AG08396 (cell line): ENCODE data around the gene HILPDA.

Experiments used
- DNase-seq: peaks from one replicate; pipeline ENCODE4 v3.0.0; 2012; ENCODE audit warnings: low spot score, mixed read lengths

HILPDA gene, protein sequence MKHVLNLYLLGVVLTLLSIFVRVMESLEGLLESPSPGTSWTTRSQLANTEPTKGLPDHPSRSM

GRCh38 chr7:128455543-128456254 lies at the start of gene HILPDA:
Gene HILPDA (plus strand): TSS chr7:128455878. CDS start chr7:128457269, 1,391 bp downstream.
- peak; percentile 99 for DNase-seq

- DNase-seq = no peak
Measured at GRCh38 chr7:128406314-128407232, 49.1 kb upstream of the HILPDA start.

DNA sequence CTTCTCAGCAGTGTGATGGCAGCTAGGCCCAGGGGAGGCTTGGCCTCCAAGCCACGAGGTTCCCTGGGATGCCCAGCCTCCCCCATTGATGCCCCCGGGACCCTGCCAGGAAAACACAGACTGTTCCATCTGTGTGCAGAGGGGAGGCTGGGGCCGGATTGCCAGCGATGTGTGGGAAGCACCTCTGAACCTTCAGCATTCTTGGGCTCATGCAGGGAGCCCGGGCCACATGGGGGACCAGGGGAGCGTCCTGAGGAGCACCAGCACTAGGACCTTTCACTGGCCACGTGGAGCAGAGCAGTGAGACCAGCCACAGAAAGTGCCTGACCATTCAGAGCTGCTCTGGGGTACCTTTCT lies 48.5 kb upstream of the HILPDA start:
- no peak for DNase-seq

DNA sequence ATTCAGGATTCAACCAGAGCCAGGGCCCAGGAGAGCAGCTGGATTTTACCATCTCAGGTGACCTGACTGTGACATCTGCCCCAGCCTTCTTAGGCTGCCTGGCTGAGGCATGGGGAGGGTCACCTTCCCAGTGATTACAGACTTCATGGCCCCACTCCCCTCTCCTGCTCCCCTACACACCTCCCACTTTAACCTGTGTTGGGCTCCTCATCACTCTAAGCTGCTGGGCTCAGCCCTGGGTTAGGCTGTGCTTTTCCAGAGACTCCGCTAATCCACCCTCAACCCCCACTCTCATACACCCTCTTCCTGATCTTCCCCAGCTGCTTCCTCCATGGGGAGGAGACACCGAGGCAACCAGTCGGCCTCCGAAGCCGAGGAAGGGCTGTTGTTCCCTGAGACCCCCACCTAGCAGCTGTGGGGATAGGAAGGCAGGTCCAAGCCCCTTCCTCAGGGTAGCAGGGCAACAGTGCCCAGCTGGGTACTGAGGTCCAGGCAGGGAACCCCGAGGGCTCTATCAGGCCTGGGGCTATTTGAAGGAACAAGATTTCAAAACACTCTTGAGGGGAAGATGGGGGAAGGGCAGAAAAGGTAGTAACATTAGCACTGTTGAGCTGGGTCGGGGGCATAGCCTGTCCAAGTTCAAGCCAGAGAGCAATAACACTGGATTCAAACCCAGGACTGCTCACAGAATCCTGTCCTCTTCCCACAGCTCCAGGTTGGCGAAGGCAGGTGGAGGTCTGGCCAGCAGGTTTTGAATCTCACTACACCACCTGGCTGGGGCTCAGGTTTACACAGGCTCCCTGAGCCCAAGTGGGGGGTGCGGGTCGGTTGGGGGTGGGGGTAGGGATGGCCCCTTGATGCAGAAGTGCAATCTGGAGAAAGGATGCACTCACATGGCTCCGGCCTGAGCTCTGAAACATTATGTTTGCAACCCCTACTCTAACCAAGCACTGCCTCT lies 47.6 kb upstream of the HILPDA start:
- no peak for DNase-seq

DNA sequence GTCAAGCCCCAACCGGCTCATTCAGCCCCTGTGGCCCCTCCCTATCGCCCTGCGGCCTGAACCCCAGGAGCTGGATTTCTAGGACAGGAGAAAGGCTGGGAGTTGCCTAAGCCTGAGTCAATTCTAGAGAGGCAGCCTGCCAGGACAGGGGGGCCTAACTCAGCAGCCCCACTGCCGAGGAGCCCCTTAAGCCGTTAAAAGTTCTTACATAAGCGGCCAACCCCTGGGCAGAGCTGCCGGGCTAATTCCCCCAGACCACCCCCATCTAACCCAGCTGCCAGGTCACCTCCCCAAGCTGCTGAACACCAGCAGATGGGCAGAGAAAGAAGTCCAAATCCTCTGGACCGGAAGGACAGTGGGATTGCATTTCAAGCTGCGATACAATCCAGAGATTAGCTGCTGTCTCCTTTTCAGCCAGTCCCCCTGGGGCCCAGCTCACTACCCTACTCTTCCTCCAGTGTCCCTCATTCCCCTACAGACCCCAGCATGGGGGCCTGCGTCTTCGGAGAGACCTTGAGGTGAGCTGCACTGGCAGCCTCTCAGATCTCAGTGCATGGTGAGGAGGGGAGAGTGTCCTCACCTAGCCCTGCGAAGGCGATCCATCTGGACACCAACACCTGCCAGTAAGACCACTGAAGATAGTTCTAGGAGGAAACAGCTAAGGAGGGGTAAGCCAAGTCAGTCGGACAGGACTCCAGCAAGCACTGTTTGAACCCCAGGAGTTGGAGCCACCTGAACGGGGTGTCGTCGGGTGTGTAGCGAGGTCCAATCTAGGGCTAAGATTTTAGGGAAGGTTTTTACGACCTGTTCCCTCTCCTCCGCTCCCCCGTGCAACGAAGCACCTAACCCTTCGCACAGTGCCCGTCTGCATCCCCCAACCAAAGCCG lies 46.7 kb upstream of the HILPDA start:
- DNase-seq = peak; percentile 39

DNA sequence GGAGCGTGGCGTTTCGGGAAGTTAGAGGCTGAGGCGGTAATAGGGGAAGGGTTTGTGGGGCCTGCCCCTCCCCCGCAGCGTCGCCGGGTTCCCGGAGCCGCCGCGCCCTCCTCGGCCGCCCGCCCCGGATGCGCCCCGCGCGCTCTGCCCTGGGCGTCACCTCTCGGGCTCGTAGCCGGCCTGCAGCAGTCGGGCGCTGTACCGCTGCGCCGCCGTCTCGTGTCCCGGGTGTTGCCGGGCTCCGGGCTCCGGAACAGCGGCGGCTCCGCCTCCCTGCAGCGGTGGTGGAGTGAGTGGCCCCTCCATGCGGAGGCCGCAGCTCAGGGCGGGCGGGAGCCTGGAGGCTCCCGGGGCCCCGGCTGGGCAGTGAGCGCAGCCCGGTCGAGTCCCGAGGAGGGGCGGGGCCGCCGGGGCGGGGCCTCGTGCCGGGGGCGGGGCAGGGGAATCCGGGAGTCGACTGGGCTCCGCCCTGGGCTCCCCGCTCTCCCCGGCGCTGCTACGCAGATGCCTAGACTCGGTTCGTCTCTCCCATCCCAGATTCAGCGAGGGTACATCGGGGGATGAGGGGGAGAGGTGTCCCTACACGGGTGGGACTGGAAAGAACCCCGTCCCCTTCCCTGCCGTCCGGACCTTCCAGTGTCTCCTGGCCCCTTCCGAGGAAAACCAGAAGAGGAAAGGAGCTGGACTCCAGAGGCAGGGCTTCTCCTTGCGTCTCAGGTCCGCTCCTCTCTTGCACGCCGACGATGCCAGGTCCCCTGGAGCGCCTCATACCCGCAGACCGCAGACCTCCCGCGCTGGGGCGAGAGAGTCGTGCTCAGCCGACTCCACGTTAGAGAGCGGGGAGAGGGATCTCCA lies 45.9 kb upstream of the HILPDA start, which contains the start of gene IMPDH1:
TSS of gene IMPDH1 (minus strand) at position 387 of the 855 bp plus-strand sequence. CDS start at position 306, 81 bp downstream.
- DNase-seq = peak; percentile 99

- DNase-seq = no peak
Measured at GRCh38 chr7:128410451-128410753, 45.3 kb upstream of the HILPDA start.

DNA sequence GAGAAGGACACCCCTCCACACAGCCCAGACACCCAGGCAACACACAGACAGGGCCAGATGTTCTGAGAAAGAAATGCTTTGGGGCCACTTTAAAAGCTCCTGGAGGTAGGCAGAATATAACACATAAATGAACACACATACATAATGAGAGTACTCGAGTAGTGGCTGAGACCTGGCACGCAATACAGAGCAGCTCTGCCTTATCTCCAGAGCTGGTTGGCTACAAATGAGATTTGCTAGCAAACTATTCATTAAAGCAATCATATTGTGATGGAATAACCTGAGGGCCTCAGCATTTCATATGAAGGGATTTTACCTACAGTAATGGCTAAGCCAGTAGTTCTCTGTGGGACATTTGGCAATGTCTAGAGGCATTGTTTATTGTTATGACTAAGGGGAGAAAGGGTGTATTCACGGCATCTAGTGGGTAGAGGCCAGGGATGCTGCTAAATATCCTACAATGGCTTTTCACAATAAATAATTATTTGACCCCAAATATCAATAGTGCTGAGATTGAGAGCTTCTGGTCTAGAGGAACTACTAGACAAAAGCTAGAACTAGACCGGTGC lies 40.4 kb upstream of the HILPDA start:
- DNase-seq = no peak

GRCh38 chr7:128417071-128417470 lies 38.6 kb upstream of the HILPDA start:
- no peak for DNase-seq

- no peak for DNase-seq
Measured at GRCh38 chr7:128419257-128419656, 36.4 kb upstream of the HILPDA start.

GRCh38 chr7:128420773-128421172 lies 34.9 kb upstream of the HILPDA start:
- peak; percentile 16 for DNase-seq

DNA sequence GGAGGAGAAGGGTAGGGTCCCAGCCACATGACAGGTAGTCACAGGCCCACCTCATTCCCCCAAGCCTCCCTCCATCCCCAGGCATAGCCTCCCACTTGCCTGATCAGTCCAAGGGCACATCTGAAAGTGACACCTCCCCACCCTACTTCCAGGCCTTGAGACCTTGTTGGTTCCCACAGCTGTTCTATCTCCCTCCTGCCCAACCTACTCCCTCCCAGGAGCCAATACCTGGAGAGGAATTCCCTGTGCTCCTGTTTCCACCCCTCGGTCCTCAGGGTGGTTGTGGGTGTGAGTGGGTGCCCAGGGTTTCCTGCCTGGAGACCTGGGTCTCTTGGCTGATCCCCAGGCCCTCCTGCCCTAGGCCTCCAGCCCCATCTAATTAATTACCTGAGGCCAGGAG lies 34.3 kb upstream of the HILPDA start:
- no peak for DNase-seq

GRCh38 chr7:128422037-128422436 lies 33.6 kb upstream of the HILPDA start:
- no peak for DNase-seq

DNA sequence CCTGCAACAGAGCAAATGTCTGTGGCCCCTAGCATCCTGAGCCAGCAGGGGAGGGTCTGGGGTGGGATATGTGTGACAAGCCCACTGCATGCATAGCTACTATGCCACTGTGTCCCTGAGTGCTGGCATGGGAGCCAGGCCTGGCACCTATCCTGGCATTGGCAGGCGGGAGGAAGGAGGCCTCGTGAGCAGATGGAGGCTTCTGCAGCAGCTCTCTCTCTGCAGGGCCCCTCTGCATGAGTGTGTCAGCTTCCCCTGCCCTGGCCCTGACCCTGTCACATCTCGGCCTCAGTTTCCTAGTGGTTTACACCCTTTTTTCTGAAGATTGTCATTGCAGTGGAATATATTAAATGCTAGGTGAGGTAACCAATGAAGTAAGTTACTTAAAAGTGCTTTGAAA lies 32.8 kb upstream of the HILPDA start:
- no peak for DNase-seq

DNA sequence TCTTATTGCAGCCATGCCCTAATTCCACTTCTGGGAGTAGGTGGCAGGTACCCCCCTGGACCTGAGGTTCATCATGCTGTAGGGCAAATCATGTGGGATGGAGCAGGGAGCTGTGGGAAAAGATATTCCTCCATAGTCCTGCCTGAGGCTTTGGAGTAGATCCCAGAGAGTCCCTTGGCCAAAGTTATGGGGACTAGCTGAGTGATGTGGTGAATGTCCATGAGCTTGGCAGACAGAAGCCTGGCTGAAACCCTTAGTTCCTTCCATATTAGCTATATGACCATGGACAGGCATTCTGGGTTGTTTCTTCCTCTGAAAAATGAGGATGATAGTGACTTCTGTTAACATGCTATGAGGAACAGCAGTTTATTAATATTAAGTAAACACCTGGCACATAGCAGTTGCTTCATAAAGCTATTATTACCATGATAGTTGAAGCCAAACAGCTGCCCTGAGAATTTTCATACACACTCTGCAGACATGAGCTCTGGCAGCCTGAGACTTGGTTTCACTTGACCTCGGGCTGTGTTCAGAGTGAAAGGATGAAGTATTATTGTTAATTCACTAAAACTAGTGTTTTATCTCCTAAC lies 30.9 kb upstream of the HILPDA start:
- no peak for DNase-seq

DNA sequence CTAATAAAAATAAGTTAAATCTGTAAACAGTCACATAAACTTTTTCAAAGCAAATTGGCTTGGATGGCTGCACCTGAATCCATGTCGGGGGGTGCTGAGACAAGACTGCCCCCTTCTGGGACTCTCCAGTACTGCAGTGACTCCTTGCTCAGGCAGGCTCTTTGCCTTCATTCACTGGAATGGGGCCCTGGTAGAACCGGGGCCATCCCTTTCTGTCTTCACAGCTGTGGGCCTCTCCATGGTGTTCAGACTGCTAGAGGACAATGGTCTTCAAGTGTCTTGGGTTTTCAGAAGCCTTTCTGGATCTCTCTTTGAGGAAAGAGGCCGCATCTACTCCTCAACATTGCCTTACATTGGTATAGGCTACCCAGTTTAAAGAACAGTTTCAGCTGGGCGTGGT lies 29.8 kb upstream of the HILPDA start:
- peak; percentile 81 for DNase-seq

DNA sequence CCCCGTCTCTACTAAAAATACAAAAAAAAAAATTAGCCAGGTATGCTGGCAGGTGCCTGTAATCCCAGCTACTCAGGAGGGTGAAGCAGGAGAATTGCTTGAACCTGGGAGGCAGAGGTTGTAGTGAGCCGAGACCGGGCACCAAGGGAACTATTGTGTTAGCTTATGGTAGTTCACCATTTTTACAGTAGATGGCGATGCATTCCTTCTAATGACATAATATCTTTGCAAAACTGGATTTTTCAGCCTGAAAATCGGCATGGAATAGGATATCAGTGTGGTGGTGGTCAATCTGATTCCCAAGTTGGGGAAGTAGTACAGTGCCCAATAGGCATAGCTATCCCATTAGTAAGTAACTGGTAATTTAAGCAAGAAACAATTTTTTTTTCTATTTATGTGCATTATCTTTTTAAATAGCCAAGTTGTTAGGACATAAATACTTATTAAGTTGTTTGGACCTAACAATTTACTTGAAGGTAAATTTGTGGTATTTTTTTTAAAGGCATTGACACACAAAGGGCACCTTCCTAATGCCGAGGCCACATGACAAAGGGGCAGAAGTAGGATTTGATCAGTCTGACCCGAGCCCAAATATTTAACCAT lies 28.3 kb upstream of the HILPDA start:
- peak; percentile 48 for DNase-seq

DNA sequence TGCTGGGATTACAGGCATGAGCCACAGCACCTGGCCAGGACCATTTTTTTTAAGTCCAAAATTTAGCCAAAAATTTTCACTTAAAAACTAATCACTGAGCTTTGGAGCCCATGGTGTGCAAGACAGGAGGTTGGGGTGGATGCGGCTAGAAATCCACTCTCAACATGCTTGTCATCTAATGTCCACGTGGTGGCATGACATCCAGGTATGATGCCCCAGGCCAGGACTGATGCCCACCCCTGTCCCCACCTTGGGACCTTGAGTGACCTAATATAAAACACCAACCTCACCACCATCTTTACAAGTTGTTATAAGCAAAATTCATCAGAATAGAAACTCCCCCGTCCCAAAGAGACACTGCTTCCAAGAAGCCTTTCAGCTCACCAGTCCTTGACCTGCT lies 25.5 kb upstream of the HILPDA start:
- DNase-seq = no peak

- no peak for DNase-seq
Measured at GRCh38 chr7:128431221-128431620, 24.5 kb upstream of the HILPDA start.
